NCI-H2196 (cell line): Measurements from ENCODE around the gene PCCB.
"Not testable (repeated sequence)": the region's sequence is repeated elsewhere in the genome, so short reads cannot be mapped to it uniquely, and the experiment has no call there.

Experiments
- DNase-seq: peaks from one replicate; lab custom pipeline; 2025; ENCODE audit not compliant: unreplicated experiment; lab: John Stamatoyannopoulos, UW

Gene PCCB

DNA sequence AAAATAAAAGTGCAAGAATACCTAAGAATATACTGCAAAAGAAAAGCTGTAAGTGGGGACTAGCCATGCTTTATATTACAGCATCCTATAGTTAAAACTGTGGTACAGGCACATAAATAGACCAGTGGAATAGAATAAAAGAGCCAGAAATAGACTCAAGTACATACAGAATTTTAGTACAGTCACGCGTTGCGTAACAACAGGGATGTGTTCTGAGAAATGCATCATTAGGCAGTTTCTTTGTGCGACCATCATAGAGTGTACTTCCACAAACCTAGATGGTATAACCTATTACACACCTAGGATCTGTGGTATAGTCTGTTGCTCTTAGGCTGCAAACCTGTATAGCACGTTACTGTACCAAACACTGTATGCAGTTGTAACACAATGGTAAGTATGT lies 61.8 kb downstream of the PCCB start:
- no peak for DNase-seq

DNA sequence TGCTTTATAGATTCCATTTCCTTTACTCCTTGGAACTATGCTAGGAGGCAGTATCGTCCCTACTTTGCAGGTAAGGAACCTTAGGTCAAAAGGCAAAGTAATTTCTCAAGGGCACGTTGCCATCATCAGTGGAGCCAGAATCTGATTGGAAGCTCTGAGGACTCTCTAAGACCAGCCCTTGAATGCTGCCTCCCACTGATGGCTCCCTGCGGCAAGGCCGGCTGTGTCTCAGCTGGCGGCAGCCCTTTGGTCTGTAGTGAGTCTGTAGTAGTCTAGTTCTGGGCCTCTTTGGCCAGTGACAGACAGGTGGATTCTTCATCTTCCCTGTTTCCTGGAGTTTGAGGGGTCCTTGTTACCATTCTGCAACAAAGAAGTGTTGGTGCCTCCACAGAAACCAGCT lies 76.2 kb downstream of the PCCB start:
- no peak for DNase-seq

DNA sequence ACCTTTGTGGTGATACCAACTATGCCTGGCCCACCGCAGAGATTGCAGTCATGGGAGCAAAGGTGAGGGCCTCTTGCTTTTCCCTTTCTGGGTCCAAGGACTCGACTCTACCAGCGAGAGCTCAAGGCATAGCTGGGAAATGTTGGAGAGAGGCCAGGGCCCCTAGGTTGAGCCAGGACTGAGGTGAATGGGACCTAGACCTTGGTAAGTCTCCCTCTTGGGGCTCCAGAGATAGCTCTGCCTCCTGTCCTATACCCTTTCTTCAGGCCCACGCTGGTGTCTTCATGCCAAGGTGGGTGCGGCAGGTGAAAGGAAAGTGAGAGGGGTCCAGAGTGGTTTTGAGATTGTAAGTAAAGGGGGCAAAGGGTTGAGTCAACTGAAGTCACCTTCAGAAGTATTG lies 77.5 kb downstream of the PCCB start:
- no peak for DNase-seq

DNA sequence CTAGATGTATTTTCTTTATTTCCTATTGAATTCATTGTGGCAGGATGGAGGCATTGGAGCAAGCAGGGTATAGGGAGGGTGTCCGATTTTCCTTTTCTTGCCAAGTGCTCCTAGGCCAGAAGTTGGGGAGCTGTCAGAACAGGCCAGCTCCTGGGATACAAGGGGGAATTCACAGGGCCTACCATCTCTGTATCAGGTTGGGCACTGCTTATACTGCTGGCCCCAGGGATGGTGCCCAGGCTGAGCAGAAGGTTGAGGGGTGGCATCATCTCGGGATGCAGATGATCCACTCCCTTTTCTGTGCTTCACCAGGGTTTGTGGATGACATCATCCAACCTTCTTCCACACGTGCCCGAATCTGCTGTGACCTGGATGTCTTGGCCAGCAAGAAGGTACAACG lies 79.5 kb downstream of the PCCB start:
- no peak for DNase-seq

DNA sequence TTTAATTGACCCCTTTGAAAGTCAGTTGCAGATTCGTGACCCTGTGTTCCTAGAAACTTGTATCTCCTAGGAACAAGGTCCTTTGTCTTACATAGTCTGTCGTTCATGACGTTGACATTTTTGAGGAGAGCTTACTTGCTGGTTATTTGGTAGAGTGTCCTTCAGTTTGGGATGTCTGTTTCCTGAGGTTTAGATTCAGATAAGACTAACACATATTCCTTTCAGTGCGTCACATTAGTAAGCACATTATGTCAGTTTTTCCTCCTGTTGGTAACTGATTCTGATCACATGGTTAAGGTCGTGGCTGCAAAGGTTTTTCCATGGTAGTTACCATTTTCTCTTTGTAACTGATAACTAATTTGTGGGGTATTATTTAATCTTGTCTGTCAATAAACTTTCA lies 80.8 kb downstream of the PCCB start:
- DNase-seq = no peak

DNA sequence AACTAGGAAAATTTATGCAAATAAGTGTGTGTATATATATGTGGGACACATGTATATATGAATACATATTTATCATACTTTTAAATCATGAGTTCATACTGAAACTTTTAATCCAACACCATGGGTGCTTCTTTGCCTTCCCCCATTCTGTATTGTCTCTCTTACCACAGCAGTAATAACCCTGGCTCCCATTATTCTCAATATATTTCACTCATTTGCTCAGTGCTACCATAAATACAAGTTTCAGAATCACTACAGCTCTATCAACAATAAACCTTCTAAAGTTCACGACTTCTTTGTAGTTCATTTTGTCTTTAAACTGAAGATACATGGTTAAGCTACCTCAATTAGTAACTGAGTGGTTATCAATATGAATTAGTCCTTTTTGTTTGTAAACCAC lies 82.2 kb downstream of the PCCB start:
- no peak for DNase-seq

DNA sequence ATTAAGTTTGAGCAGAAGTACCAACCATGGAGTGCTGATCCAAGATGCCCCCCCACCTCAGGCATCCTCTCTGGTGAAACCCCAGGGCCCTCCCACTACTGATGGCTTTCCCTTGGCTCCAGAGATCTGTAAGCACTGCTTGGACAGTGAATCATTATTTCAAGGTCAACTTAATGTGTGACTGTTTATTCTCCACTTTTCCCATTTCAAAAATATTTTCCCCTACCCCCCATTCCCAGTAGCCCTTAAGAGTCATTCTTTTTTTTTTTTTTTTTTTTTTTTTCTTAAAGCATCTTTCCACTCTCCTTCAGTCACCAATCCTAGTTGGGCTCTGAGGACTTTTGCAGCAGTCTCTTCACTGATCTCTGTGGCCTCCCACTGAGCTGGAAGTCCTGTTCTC lies 82.6 kb downstream of the PCCB start:
- no peak for DNase-seq

DNA sequence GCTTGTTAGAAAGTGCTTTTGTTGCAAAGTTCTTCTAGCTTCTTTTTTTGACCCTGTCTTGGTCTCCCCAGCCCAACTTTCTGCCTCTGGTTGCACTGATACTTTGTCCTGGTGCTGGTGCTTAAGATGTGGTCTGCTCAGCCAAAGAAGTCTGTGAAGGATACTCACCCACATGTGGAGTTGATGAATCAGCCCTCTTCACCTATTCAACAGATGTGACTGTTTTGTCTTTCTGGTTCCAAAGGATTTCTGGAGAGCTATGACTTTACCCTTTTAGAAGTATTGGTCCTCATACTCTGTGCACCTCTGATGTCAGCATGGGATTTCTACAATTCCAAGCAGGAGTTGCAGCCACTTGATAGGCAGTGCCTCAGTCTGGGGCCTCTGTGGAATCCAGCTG lies 84.1 kb downstream of the PCCB start:
- no peak for DNase-seq

DNA sequence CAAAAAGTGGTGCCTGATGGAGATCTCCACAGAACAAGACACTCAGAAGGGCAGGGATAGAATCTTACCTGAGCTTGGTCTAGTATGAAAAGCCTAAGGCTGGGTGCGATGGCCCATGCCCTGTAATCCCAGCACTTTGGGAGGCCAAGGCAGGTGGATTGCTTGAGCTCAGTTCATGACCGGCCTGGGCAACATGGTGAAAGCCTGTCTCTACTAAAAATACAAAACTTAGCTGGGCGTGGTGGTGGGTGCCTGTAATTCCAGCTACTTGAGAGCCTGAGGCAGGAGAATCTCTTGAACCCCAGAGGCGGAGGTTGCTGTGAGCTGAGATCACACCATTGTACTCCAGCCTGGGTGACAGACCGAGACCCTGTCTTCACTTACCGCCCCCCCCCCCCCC lies 84.6 kb downstream of the PCCB start:
- not testable (repeated sequence) for DNase-seq

DNA sequence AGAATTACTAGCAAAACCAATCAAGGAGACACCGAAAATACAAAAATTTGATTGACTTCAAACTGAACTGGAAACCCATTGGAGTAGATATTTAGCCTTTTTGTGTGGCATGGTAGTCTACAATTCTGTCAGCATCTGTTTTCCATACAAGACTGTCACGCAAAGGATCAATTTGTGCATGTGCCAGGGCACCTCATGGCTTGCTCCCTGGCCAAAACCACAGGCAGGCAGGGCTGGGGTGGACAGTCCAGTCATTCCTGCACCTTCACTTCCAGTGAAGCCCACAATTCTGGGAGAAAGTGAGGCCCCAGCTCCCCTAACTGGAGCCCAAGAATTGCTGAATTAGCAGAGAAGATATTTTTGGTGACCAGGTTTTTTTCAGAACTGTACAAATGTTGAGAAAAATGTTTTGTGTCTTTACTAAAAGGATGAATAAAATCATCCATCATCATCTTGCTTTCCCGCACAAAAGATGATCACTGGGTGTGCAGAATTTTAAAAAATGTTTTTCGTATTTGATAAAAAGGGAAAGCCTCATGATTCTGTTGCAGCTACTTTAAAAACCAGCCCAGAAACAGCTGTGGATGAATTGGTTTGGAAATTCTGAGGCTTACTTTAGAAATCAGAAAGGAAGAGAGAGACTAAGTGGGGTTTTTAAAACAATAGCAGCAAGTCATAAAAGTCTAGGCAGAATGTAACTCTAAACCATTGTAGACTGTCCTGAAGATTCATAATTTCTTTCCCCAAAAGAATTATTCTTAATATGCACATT lies 86.4 kb downstream of the PCCB start:
- DNase-seq = no peak

DNA sequence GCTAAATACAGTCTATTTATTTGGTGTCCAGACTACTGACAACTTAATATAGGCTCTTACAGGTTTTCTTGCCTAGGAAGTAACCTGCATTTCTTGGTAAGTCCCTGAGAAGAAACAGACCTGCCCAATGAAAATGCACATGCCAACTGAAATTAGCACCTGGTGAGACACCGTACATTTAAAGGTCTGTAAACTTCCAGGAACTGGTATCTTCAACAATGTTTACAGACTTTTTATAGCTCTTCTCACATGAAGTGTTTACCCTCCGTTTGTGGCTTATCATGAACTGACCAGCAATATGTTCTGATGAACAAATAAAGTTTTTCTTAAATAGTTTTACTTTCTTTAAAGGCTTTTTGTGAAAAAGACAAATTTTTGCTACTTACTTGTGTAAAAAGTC lies 93.3 kb downstream of the PCCB start:
- peak; percentile 80 for DNase-seq

DNA sequence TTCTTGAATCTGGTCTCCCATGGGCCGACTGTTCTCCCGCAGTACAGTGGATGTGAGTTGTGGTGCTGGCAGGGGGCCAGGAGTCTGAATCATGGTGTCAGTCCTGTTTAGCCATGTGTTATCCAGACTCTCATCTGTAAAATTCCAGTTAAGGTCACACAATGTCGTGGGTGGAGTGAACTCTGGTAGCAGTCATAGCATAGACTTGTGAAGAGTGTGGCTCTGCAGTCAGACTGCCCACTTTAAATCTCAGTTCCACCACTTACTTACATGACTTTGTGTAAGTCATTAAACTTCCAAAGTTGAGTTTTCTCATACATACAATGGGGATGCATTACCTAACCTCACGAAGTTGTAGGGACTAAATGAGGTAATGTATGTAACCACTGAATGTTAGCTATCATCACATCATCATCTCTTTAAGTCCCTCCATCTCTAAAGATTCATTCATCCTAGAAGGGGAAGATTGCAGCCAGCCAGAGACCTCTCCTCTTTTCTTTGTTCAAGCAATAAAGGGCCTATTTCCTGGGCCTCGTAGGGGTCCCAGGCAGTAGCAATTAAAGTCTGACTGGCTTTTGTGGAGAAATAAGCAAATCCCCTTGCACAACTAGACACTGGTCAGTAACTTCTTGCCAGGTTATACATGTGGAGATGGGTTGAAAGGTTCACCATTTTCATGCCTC lies 93.9 kb downstream of the PCCB start:
- DNase-seq = peak; percentile 81

DNA sequence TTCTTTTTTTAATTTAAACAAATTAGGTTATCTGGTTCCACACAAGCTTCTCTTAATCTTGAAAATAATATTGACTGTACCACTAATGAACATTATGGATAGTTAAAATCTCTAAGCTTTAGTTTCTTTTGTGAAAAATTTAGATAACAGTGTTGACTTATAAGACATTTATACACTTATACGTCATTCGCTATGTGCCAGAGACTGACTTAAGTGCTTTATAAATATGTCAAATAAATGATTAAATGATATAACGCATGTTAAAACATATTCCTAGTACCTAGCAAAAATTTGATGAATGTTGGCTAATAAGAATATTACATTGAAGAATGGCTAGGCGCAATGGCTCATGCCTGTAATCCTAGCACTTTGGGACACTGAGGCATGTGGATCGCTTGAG lies 96.3 kb downstream of the PCCB start:
- no peak for DNase-seq

DNA sequence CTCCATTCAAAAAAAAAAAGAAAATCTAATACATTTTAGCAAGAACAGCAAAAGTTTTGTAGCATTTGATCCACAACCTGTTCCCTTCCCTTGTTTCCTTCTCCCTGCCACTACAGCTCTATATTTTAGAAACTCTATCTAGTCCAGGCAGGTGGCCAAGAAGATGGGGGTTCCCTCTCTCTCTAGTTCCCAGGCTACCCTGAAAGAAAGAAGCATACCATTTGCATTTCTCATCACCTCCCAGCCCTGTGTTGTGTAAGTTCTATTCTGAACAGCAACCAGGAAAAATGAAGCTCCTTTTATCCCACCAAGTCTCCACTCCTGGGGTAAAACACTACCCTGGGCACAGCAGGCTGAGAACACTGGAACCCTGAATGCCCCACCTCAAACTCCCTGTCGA lies 100.0 kb downstream of the PCCB start:
- DNase-seq = no peak

DNA sequence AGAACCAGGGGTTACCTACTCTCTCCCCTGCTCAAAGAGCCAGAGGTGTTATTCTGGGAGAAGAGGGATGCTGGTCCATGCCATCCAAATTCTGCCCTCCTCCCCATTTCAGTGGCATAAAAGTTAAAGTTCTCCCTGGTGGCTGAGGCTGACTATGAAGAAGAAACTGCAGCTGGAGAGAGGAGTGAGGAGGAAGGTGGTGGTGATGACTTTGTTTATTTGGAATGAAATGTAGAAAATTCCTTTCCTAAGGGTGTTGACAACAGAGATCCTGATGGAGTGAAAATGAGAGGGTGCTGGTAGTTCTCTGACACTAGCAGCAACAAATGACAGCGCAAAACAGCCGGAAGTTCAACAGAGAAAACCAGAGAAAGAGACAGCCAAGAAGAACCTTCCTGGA lies 100.4 kb downstream of the PCCB start:
- DNase-seq = no peak

DNA sequence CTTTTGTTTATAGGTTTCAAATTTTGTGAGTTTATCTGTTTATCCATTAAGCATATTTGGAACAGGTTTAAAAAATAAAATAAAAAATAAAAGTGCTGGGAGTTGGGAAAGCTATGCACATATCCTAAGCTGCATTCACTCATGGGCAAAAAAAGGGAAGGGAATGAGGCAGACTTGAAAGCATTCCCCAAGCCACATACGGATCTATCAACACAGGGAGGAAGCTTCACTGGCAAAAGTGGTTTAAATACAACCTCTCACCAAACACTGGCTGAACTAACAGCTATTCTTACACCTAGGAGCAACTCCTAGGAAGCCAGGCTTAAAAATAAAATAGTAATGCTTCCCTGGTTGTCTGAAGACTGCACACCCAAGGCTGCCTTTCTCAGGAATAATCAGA lies 101.2 kb downstream of the PCCB start:
- DNase-seq = no peak

DNA sequence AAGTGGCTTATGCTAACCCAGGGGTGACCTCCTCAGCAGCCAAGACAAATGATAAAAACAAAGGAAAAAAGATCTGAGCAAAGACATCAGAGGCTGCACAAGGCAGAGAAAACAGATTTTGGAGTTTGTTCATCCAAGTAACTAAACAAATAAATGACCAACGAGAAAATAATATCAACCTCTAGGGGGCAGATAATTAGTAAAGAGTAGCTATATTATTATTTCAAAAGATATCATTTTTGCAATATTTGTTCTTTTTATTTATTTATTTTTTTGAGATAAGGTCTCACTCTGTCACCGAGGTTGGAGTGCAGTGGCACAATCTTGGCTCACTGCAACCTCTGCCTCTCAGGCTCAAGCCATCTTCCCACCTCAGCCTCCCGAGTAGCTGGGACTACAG lies 101.8 kb downstream of the PCCB start:
- DNase-seq = no peak

DNA sequence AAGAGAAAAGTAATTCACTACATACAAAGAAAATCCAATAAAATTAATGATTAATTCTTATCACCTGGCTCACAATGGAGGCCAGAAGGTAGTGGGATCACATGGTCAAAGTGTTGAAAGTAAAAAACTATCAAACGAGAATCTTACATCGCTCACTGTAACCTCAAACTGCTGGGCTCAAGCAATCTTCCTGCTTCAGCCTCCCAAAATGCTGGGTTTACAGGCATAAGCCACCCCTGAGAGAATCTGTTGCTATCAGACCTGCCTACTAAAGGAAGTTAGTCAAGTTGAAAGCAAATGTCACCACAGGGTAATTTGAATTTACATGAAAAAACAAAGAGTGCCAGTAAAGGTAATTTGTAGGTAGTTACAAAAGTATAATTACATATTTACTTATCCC lies 103.3 kb downstream of the PCCB start:
- no peak for DNase-seq

DNA sequence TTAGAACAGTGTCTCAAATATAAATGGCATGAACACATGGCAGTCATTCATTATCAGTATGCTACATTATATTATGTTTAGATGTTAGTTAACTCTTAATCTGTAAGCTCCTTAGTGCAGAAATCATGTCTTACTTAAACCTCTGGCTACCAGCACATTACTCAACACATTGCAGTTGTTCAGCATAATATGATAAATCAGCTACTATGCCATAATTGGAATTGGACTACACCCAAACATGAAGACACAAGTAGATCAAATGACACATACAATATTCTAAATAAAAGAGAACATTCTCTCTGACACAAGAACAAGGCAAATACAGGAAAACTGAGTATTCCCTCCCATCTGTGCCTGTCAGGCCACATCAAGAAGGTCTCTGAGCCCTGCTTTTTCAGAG lies 116.1 kb downstream of the PCCB start:
- DNase-seq = no peak

DNA sequence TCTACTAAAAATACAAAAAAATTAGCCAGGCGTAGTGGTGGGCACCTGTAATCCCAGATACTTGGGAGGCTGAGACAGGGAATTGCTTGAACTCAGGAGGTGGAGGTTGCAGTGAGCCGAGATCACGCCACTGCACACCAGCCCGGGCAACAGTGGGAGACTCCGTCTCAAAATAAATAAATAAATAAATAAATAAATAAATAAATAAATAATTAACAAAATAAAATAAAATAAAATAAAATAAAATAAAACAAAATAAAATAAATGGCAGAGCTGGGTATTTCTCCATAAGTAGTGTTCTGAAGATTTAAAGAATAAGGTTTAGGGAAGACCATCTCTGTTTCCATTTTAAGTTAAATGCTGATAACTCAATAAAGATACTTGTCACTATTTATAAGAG lies 125.7 kb downstream of the PCCB start:
- not testable (repeated sequence) for DNase-seq

DNA sequence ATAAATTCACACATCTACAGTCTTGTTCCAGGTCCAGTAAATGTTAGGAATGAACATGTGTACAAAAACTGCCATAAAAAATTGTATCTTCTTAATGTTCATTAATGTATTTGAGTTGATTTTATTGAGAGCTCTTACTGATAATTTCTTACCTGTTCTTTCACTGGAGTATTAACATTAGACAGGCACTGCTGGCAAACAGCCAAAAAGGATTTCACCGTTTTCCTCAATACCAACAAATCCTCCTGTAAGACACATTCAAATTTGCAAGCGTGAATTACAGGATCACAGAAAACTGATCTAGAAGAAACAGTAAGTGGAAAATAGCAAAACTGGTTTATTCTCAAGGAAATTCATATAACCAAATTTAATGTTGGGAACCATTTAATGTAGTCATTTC lies 127.4 kb downstream of the PCCB start:
- DNase-seq = no peak

DNA sequence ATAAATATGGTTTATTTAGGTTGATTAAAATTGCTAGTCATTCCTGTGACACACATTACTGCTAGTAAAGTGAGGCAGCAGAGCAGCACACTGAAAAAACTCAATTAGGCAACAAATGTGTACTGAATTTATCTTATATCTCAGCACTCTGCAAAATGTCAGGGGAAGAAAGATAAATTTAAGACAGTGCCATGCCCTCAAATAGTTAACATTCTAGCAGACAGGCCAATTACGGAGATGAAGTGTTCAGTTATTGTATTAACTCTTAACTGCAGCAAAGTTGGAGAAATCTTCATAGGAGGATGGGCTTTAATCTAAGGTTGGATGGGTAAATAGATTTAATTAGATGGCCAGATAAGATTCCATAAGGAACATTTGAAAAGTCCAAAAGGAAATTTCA lies 127.9 kb downstream of the PCCB start:
- DNase-seq = no peak
